Hypothalamus (tissue), 51 donors: ENCODE measurements around the gene HTATSF1.
A peak's percentile ranks its signal among the peaks of the same experiment; 100 is the strongest.

Experiments used
- DNase-seq, 51 donors: peaks; one replicate each; lab custom pipeline; 2025; lab: John Stamatoyannopoulos, UW

Gene HTATSF1

DNA sequence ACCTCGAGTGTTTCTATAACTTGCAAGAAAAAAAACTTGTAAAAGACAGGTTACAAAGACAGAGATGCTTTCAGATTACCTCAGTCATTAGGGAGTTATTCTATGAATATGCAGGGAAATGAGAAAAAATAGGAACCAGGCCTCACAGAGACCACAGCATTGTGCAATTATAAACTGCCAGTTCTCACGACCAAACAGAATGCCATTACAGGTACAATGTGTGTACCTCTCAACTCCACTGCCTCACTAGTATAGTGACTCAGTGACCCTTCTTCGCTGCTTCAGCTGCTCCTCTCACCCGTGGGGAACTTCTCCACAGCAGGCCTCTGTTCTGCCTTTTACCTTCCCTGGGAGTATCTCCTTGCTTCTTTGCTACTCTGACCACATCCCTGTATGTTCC lies 2.3 kb upstream of the HTATSF1 start:
- no peak for DNase-seq

DNA sequence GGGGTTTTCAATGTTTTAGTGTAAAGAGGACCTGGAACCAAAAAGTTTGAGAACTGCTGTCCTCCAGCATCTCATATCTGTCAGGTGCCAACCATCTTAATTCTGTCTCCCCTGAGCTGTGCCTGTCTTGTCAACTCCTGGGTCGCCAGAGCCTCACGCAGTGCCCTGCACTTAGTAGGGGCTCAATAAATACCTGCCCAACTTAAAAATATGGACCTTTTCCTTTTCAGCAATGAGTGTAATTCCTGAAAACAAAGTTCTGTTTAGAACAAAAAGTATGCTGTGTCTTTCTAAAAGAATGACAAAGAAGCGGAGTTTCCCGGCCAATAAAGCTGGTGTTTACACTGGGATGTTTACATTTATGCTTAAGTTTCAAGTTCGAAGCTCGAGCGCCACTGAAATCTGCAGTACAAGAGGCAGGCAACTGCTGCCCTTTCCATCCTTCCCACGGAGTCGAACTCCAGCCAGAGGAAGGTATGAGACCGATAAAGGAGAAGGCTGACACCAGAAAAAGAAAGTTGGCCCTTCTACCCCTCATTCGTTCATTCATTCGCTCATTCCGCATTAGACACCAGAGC lies 1.1 kb upstream of the HTATSF1 start:
- DNase-seq = peak in 1 of 51 donors; percentile 26

DNA sequence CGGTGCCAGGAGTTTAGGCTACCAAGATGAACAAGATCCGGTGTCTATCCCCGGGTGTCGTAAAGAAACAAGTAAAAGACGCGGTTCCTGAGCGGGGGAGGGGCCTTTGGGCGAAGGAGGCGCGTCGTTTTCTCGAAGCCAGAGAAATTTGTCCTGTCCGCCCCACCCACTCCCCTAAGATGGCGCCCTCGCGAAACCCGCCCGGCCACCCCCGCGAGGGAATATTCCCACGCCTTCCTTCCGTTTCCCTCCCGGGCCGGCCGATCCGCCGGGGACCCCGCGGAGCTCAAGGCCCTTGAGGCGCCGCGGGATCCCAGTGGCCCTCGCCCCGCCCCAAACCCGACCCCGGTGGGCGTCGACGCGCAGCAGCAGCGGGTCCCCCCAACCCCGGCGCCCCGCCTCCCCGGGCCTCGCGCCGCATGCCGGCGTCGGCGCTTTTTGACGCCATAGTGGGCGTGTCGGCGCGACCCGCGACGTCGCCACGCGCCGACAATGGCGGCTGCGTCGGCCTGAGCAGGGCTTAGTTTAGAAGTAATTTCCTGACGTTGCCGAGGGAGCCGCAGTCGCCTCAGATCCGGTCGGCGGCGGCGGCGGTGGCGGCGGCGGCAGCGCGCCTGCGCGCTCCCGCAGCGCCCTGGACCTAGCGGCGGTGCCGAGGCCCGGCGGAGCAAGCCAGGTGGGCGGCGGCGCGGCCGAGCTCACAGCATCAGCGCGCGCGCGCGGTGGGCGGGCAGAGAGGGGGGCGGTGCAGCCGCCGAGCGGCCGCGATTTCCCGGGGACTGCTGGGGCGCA lies 432 bp upstream of the HTATSF1 start:
- peak; percentile 17 to 87 (median 68) for DNase-seq

DNA sequence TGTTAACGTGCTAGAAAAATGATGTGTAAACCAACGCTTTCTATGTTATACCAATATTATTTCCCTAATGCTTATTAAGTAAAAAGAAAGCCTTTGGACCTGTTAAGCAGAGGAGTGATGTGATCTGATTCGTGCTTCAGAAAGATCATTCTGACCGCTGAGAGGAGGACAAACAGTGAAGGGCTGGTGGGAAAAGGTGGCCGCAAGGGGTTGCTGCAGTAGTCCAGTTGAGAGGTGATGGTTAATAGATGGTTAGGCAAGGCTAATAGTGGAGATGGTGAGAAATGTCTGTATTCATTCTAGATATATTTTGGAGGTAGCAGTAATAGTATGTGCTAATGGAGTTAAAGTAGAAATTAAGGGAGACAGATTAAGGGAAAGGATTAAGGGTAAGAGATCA lies 21.7 kb downstream of the HTATSF1 start:
- DNase-seq = no peak

DNA sequence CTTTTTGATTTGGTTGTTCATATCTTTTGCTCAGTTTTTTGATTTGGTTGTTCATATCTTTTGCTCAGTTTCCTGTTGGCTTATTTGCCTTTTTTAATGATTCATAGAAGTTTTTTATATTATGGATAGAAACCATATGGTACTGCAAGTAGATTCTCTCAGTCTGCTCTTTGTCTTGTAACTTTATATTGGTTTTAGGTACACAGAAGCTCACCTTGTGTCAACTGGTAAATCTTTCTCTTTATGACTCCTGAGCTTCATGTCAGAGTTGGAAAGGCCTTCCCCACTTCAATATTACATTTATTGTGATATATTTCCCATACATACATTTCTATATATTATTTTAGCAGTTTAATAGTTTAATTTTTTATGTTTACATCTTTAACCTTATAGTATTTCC lies 26.4 kb downstream of the HTATSF1 start:
- no peak for DNase-seq

- DNase-seq = peak in 31 of 51 donors; percentile 0 to 47 (median 16)
Observed at GRCh38 chrX:136525738-136526606, 28.6 kb downstream of the HTATSF1 start.

- DNase-seq = no peak
Observed at GRCh38 chrX:136528645-136529315, 31.4 kb downstream of the HTATSF1 start.

DNA sequence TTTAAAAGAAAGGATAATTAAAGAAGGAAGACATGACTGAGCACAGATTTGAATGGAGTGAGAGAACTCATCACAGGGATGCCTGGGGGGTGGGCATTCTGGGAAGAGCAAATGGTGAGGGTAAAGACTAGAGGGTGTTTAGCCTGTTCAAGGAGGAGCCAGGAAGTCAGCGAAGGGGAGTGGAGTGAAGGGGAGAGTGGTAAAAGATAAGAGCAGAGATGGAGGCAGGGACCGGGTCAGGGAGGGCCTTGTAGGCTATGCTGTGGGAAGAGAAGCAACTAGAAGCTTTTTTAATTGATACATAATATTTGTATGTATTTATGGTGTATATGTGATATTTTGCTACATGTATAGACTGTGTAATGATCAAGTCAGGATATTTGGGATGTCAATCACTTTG lies 32.4 kb downstream of the HTATSF1 start:
- no peak for DNase-seq

DNA sequence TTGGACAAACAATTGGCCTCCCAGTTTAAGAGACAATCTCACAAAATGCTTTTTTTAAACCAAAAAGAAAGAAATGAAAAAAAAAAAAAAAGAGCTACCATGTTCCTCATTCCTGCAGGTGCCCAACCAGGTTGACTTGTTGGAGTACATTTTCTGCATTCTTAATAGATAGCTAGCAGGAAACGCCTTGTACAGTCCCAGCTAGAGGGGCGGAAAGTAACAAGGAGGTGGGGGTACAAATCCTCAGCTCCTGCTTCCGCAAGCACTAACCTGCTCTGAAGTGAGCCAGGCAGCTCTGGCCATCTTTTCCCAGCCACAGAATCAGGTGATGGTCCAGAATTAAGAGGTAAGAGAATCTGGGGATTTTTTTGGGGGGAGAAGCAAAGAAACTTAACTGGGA lies 34.6 kb downstream of the HTATSF1 start, which contains the start of gene VGLL1:
TSS of gene VGLL1 (plus strand) at position 265 of the 400 bp plus-strand sequence. CDS start 3,806 bp downstream, outside the sequence.
- no peak for DNase-seq

- DNase-seq = no peak
Observed at GRCh38 chrX:136534131-136534530, 36.7 kb downstream of the HTATSF1 start.

DNA sequence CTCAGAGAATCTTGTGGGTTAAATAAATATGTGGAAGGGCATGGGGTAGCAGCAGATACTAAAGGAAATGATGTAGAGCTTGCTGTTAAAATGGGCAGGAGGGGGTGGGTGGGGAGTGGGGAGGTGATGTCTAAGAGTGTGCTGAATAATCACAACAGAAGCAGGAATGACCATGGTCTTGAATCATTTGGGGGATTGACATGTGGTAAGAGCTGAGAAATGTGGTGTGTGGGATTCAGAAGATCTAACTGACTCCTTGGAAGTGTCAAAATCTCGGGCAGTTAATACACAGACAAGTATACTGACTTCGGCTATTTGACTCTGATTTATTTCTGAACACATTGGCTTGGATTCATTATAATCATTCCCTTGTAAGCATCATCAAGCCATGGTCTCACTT lies 41.4 kb downstream of the HTATSF1 start:
- DNase-seq = no peak

DNA sequence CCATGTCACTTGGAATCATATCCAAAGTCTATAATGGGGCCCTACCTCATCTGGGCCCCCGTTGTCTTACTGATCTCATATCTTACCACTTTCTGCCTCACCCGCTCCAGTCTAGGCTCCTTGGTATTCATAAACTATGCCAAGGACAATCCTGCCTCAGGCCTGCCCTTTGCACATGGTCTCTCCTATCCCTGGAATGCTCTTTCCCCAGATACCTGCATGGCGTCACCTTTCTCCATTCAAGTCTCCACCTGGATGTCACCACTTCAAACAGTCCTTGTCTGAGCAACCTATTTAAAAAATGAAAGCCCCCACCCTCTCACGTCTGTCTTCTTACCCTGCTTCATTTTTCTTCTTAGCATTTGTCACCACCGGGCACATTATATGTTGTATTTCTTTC lies 42.8 kb downstream of the HTATSF1 start:
- no peak for DNase-seq

- no peak for DNase-seq
Observed at GRCh38 chrX:136541294-136541693, 43.9 kb downstream of the HTATSF1 start.

- no peak for DNase-seq
Observed at GRCh38 chrX:136542281-136542680, 44.9 kb downstream of the HTATSF1 start.

GRCh38 chrX:136546371-136546781 lies 49.0 kb downstream of the HTATSF1 start:
- peak in 1 of 51 donors; percentile 1 for DNase-seq

- no peak for DNase-seq
Observed at GRCh38 chrX:136549226-136549625, 51.8 kb downstream of the HTATSF1 start.

DNA sequence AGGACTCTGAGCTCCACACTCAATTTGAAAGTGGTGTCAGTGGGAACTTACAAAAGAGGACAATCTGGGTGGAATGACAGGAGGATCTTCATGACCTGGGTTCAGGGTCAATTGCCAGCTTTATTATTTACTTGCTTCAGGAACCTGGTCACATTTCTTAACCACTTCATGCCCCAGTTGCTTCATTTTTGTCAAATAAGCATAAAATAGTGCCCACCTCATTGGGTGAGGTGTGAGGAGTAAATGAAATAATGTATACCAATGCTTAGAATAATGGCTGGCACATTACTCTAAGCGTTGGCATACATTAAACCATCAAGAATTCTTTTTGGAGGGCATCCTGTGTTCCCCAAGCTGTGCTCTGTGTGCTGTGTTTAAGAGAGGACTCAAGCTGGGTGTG lies 54.0 kb downstream of the HTATSF1 start:
- no peak for DNase-seq

GRCh38 chrX:136555694-136556093 lies 58.3 kb downstream of the HTATSF1 start:
- DNase-seq = no peak
